Hematopoietic multipotent progenitor cell treated with erythropoietin and hydrocortisone succinate and interleukin-3 and kit ligand, for 15 days (in vitro differentiated cells): ENCODE results near the gene WASL.
"Not testable (repeated sequence)": the region's sequence is repeated elsewhere in the genome, so short reads cannot be mapped to it uniquely, and the experiment has no call there.

Experiments used
- DNase-seq: peaks from one replicate; pipeline ENCODE4 v3.0.0-alpha.2; 2015; ENCODE audit warnings: low spot score

Gene WASL

GRCh38 chr7:123732413-123733091 is 16.3 kb downstream of the WASL start:
- no peak for DNase-seq

DNA sequence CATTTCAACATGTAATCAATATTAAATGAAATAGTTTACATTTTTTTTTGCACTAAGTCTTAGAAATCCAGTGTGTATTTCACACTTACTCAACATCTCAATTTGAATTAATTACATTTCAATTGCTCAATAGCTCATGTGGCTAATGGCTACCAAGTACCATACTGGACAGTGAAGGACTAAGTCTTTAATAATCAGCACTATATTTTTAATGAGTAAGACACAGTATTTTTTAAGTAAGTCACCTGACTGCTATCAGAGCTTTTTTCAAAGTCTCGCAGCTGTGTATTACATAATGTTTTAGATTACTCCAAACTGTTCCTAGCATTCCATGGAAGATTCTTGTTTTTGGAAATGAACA is 19.6 kb downstream of the WASL start:
- DNase-seq = no peak

GRCh38 chr7:123727071-123727837 is 21.5 kb downstream of the WASL start:
- no peak for DNase-seq

- DNase-seq = no peak
Measured at GRCh38 chr7:123725586-123726171, 23.1 kb downstream of the WASL start.

GRCh38 chr7:123724817-123725253 is 24.0 kb downstream of the WASL start:
- DNase-seq = no peak

- no peak for DNase-seq
Measured at GRCh38 chr7:123723913-123724312, 24.9 kb downstream of the WASL start.

DNA sequence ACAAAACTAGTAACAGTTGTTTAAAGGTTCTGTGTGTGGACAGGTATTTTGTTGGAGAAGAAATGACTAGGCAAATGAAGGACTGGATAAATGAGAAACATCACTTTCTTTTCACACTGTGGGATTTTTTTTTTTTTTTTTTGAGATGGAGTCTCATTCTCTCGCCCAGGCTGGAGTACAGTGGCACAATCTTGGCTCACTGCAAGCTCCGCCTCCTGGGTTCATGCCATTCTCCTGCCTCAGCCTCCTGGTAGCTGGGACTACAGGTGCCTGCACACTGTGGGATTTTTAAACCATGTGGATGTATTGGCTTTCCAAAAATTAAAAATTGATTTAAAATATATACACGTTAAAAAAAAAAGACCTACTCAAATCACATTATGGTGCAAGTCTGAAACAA is 28.3 kb downstream of the WASL start:
- DNase-seq = not testable (repeated sequence)

DNA sequence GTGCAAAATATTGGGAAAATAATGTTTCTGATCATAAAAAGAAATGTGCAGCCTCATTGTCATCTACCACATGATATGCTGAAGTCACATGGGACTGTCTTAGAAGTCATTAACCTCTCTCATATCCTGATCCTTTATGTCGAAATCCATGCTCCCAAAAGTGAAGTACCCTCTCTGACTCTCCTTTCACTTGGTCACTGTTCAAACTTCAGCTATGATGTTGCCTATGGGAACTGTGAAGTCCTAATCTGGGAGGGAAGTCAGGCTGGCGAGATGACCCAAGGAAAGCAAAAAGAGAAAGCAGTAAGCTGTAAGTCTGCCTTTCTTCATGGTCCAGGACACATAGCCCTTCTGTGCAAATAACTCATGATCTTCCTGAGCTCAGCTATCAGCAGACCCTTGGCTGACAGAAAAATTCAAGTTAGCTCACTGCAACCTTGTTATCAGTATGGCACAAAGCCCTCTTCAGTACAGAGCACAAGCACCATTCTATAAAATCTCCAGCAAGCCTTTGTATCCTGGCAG is 29.5 kb downstream of the WASL start:
- no peak for DNase-seq

DNA sequence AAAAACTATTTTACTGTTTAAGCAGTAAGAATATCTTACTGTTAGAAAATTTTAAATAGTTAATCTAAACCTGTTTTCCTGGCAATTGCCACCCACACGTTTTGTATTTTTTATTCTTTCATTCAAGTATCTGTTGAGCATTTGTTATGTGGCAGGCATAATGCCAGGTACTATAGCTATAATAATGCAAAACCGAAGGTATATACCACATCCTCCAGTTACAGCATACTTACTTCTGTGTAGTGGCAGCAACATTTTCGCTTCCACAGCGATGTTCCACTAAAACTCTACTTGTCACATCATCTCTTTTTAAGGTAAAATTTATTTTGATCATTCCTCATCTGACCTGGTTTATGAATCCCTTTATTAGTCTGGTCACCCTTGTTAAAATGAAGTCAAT is 30.0 kb downstream of the WASL start:
- DNase-seq = no peak

DNA sequence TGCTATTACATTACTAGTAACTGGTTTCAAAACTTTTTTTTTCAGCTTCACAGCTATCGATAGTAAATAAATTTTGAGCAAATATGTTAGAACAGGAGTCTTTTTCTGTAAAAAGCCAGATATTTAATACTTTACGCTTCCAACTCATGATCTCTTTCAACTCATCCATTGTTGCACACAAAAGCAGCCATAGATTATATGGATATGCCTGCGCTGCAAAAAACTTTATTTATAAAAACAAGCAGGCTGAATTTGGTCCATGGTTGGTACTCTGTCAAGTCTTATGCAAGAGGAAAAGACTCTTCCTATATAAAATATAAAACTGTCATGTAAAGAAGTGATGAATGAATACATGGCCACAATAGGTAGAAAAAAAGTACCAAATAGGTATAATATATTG is 31.1 kb downstream of the WASL start:
- no peak for DNase-seq

DNA sequence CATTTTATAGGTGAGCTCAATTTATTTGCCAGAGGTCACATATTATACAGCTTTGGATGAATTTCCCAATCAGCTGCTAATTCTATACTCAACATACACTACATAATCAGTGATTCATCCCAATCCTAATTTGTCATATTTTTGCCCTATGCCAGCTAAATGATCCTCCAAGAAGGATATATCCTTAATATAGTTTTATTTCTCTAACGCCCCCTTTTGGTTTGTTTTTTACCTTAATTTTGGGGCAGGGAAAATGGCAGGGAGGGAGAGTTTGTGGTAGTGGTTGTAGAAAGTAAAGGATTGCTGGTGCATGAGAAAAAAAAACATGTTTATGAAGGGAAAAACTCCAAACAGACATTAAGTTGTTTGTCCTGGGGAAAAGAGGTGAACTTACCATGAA is 31.9 kb downstream of the WASL start:
- no peak for DNase-seq

DNA sequence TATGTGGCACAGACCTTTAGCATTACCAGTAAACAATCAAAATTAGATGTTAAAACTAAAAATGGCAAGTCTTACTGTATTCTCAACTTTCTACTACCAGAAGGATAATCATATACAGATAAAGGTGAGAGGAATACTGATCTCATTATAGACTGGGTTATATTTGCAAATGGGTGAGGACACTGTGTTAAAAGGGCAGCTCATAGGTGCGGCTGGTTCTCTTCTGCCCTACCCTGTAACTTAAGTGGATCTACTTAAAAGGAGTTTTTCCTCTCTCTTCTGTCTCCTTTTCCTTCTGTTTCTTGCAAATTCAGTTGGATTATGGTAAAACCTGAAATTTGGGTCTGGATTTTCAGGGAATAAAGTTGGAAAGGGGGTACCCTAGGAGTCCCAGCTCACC is 33.0 kb downstream of the WASL start:
- DNase-seq = no peak

GRCh38 chr7:123715198-123715597 is 33.6 kb downstream of the WASL start:
- DNase-seq = no peak

GRCh38 chr7:123714296-123715080 is 34.3 kb downstream of the WASL start:
- DNase-seq = no peak

DNA sequence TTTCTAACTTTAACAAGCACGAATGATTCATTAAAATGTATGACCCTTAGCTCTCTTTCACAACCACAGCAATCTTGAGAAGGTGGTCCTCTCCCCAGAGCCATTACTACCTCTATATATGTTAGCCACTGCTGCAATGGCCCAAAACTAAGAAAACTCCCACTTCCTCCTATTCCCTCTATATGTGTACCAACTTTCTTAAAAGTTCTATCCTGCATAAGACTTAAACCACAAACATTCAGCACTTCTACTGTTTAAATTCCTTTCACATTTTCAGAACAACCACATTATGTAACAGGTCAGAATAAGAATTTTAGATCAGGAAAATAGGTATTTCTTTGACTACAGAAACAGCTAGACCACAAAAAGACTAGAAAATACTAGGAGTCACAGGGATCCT is 36.2 kb downstream of the WASL start:
- no peak for DNase-seq

- no peak for DNase-seq
Measured at GRCh38 chr7:123711832-123712293, 36.9 kb downstream of the WASL start.

DNA sequence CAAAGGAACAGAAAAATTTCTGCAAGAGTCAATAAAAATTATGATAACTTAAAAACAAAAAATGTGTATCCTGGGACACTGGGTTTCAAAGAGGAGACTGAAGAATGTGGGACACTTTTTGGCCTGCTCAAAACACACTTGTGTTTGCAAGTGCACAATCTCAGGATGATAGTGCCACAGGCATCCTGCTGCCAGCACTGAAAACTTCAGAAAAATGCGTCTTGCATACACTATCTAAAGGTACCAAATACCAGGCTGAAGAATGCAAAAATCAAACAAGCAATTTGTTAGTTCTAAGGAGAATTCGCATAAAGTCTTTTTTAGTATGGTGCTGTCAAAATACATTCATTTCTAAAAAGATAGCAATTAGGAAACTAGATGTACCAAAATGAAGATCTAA is 38.1 kb downstream of the WASL start:
- DNase-seq = no peak

DNA sequence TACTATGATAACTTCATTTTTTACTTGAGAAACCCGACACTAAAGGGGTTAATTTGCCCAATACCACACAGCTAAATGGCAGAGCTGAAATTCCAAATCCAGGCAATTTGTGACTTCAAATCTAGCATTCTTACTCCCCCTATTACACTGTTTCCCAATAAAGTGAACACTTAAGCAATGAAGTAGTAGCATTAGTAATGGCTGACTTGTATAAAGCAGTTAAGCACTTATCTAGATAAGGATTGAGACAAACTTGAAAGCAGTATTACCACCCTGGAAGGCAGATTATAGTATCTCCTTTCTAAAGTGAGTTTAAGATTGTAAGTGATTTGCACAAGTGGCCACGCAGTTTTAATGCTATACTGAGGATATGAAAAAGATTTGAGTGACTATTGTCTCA is 39.3 kb downstream of the WASL start:
- no peak for DNase-seq

- DNase-seq = no peak
Measured at GRCh38 chr7:123705211-123705901, 43.4 kb downstream of the WASL start.

- no peak for DNase-seq
Measured at GRCh38 chr7:123695944-123696677, 52.7 kb downstream of the WASL start.

DNA sequence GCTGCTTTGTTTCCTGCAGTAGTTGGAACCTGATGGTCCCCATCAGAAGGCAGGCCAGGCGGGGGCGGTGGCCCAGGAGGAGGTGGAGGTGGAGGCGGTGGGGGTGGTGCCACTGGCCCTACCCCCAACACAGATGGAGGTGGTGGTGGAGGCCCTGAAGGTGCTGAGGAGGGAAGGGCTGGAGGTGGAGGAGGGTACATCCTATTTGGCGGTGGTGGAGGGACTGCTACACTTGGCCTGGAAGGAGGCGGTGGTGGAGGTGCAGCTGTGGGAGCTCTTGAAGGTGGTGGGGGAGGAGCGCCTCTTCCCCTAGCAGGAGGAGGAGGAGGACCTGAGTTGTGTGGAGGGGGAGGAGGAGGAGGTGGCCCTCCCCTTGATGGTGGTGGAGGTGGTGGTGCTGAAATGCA is 56.3 kb downstream of the WASL start:
- no peak for DNase-seq
